GM10266 (cell line): ENCODE measurements around the gene PTPN3.

Experiments used
- DNase-seq: peaks from one replicate; pipeline ENCODE4 v3.0.0; 2012; ENCODE audit errors: extremely low spot score
- TF ChIP-seq, protein P1 (sequence below): IDR thresholded peaks from 2 replicates; pipeline ENCODE4 v1.5.1; 2012; ENCODE audit warnings: mild to moderate bottlenecking, low read depth; ENCODE audit not compliant: control insufficient read depth, insufficient read depth; ENCODE audit errors: missing control alignments

The PTPN3 gene

GRCh38 chr9:109450346-109450745 is 47.8 kb downstream of the PTPN3 start:
- TF ChIP-seq, protein P1, sequence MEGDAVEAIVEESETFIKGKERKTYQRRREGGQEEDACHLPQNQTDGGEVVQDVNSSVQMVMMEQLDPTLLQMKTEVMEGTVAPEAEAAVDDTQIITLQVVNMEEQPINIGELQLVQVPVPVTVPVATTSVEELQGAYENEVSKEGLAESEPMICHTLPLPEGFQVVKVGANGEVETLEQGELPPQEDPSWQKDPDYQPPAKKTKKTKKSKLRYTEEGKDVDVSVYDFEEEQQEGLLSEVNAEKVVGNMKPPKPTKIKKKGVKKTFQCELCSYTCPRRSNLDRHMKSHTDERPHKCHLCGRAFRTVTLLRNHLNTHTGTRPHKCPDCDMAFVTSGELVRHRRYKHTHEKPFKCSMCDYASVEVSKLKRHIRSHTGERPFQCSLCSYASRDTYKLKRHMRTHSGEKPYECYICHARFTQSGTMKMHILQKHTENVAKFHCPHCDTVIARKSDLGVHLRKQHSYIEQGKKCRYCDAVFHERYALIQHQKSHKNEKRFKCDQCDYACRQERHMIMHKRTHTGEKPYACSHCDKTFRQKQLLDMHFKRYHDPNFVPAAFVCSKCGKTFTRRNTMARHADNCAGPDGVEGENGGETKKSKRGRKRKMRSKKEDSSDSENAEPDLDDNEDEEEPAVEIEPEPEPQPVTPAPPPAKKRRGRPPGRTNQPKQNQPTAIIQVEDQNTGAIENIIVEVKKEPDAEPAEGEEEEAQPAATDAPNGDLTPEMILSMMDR: no peak
- no peak for DNase-seq

DNA sequence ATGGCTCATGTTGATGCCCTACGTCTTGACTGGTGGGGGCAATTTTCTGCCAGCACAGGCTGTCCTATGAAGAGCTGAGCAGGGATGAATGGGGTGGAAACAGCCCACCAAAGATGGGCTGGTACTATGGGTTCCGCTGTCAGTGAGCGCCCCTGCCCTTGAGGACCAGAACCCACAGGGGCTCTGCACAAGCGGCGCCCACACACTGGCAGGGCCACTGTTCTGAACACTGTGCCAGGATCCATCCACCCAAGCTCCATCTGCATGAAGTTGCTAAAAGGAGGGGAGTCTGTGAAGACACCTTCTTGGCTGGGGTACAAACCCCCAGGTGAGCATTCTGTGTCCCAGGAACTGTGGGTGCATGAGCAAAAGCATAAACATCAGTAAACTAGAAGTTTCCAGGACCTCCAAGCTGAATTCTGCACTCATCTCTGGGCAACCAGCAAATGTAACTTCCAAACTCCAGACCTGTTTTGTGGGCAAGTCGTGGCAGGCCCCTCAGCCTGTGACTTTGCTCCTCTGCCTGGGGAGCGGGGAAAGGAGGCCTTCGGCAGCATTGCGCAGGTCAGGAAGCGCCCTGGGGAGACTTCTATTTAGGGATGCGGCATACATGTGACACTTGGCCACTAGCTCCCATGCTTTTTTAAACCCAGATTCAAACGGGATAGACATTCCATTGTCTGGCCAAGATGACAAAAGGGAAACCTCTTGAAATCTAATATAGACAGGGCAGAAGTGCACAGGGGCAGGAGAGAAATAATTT is 48.9 kb downstream of the PTPN3 start:
- no peak for DNase-seq
- TF ChIP-seq, protein P1: no peak

- TF ChIP-seq, protein P1: no peak
- DNase-seq: no peak
These were observed 49.9 kb downstream of the PTPN3 start for GRCh38 chr9:109448223-109448622.

GRCh38 chr9:109447329-109448076 is 50.6 kb downstream of the PTPN3 start:
- TF ChIP-seq, protein P1: no peak
- no peak for DNase-seq

GRCh38 chr9:109444771-109445320 is 53.3 kb downstream of the PTPN3 start:
- no peak for DNase-seq
- TF ChIP-seq, protein P1: no peak

DNA sequence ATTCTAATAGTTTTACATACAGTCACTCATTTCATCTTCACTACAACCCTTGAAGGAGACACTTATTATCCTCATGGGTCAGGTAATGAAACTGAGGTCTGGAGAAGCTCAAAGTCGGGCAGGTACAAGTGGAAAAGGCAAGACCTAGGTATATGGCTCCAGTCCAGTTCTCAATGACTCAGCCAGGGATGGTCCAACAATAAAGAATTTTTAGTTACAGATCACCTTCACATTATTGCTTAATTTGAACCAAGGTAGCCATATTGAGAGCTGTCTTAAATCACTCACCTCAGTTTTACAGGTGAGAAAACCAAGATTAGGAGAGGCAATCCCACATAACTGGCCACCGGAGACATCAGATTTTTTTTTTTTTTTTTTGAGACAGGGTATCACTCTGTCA is 55.4 kb downstream of the PTPN3 start:
- no peak for DNase-seq
- TF ChIP-seq, protein P1: no peak
